AG04450 (cell line): ENCODE results near the gene TNNC1. TPM values are rescaled to one million over a fixed set of nuclear protein-coding genes. Genes with fewer than 3 reads are reported as not detected.

ENCODE experiments used
- CTCF ChIA-PET: fragments of 300-600, 350-600 bp; formaldehyde crosslinking; extraction: SDS; loops from one replicate; lab custom pipeline; 2022; ENCODE audit warnings: antibody characterized with exemption, inconsistent platforms; lab: Charles Lee
- POLR2A ChIA-PET: fragments of 350-600 bp; formaldehyde crosslinking; extraction: SDS; loops from one replicate; lab custom pipeline; 2021; ENCODE audit warnings: antibody characterized with exemption, inconsistent platforms; lab: Yijun Ruan, JAX
- DNase-seq: peaks from one replicate; pipeline ENCODE4 v3.0.0-alpha.2; 2011; ENCODE audit warnings: low read depth, low spot score
- H3K27ac ChIP-seq: one replicate; pipeline ENCODE4 v1.5.1; 2012; ENCODE audit warnings: low read depth, low read length, control low read depth
- H3K27me3 ChIP-seq: one replicate; pipeline ENCODE4 v1.6.0; 2012; ENCODE audit warnings: low read length; ENCODE audit not compliant: control insufficient read depth, insufficient read depth
- H3K4me3 ChIP-seq: 2 replicates; pipeline ENCODE4 v1.5.1; 2011; ENCODE audit warnings: mild to moderate bottlenecking, low read depth, low read length, control low read depth
- H3K9me3 ChIP-seq: 2 replicates; pipeline ENCODE4 v1.5.1; 2012; ENCODE audit warnings: low read length; ENCODE audit not compliant: control insufficient read depth, insufficient read depth
- CTCF ChIP-seq: IDR thresholded peaks from 2 replicates; pipeline ENCODE4 v1.5.1; 2011; ENCODE audit warnings: low read depth, low read length, control low read depth, inconsistent platforms
- polyA plus RNA-seq: library from polyadenylated mRNA; depleted of rRNA; stranded (reverse); fragments of >200 nt; gene quantifications from 2 replicates; pipeline ENCODE4 v1.2.3, GENCODE V29; 2011

The TNNC1 gene
- polyA plus RNA-seq, 1 experiment, result 1.7 TPM

GRCh38 chr3:52477076-52477795 lies 23.4 kb upstream of the TNNC1 start:
- ChIA-PET CTCF (no interaction called here), POLR2A (no interaction called here)
- TF ChIP-seq CTCF, result no peak
- Histone ChIP-seq H3K9me3 (no peaks in the 10 kb centered on the region; the same call in 1 of the 2 replicates), H3K27ac (no peak overlapping the region), H3K27me3 (no peaks in the 10 kb centered on the region), H3K4me3 (no peak overlapping the region)
- DNase-seq, result no peak

GRCh38 chr3:52473026-52473425 lies 19.2 kb upstream of the TNNC1 start:
- ChIA-PET POLR2A (interaction anchor here (0.6 kb wide), 1 partner anchor 97 kb away, joined by 9 read pairs; no protein-coding TSS in a partner anchor), CTCF (interaction anchor here (1.7 to 2.8 kb wide), 3 partner anchors 9 to 135 kb away, joined by 4 to 11 read pairs (median 9); no protein-coding TSS in a partner anchor)
- H3K27ac ChIP-seq, result no peak overlapping the region
- TF ChIP-seq CTCF, result no peak
- no peaks in the 10 kb centered on the region for H3K9me3 ChIP-seq
- no peak for DNase-seq
- no peaks in the 10 kb centered on the region for H3K27me3 ChIP-seq
- no peak overlapping the region for H3K4me3 ChIP-seq

- no peak for TF ChIP-seq CTCF
- Histone ChIP-seq H3K9me3 (no peaks in the 10 kb centered on the region), H3K4me3 (no peak overlapping the region), H3K27me3 (no peaks in the 10 kb centered on the region), H3K27ac (no peak overlapping the region)
- no peak for DNase-seq
- CTCF ChIA-PET, result interaction anchor here (0.5 to 3.2 kb wide), 13 partner anchors 10 to 515 kb away, joined by 3 to 14 read pairs (median 5); no protein-coding TSS in a partner anchor
- POLR2A ChIA-PET, result no interaction called here
Measured at GRCh38 chr3:52472239-52473000, 18.6 kb upstream of the TNNC1 start.

GRCh38 chr3:52471371-52472238 lies 17.8 kb upstream of the TNNC1 start:
- H3K9me3 ChIP-seq, result no peaks in the 10 kb centered on the region
- ChIA-PET CTCF (interaction anchor here (0.5 to 3.2 kb wide), 14 partner anchors 9 to 516 kb away, joined by 3 to 14 read pairs (median 4); no protein-coding TSS in a partner anchor), POLR2A (no interaction called here)
- no peak overlapping the region for H3K27ac ChIP-seq
- DNase-seq, result no peak
- no peaks in the 10 kb centered on the region for H3K27me3 ChIP-seq
- H3K4me3 ChIP-seq, result no peak overlapping the region
- peak; percentile 71 for TF ChIP-seq CTCF
